HepG2 (cell line): ENCODE measurements around the gene PPM1G. TPM values are rescaled to one million over a fixed set of nuclear protein-coding genes. Genes with fewer than 3 reads are reported as not detected.

ENCODE experiments used
- AGO2 ChIP-seq: fragments of 200-400 bp; formaldehyde crosslinking; optimal IDR thresholded peaks from 2 replicates; pipeline ENCODE3; 2017; ENCODE audit warnings: mild to moderate bottlenecking, low read depth, low read length, moderate library complexity
- CERS6 ChIP-seq: sonication (generic); formaldehyde crosslinking; IDR thresholded peaks from 2 replicates; pipeline ENCODE4 v1.5.0; 2020; ENCODE audit warnings: missing genetic modification reagents
- CREB1 ChIP-seq, 2 experiments: fragments of 450-650 bp in 1 of 2; IDR thresholded peaks; 2 replicates each; pipeline ENCODE4 v1.6.1; 2016 to 2017; ENCODE audit warnings: control low read depth in 1 of 2, mild to moderate bottlenecking in 1 of 2, missing compliant biosample characterization in 1 of 2, missing genetic modification characterization in 1 of 2
- GTF2F1 ChIP-seq: fragments of 150-350 bp; IDR thresholded peaks from 2 replicates; pipeline ENCODE4 v1.6.1; 2014; ENCODE audit warnings: low read length
- HIVEP1 ChIP-seq: sonication (generic); formaldehyde crosslinking; IDR thresholded peaks from 2 replicates; pipeline ENCODE4 v1.4.0; 2020; ENCODE audit warnings: mild to moderate bottlenecking, missing genetic modification reagents
- KLF13 ChIP-seq: sonication (generic); formaldehyde crosslinking; IDR thresholded peaks from 2 replicates; pipeline ENCODE4 v1.4.0; 2020; ENCODE audit warnings: mild to moderate bottlenecking, missing genetic modification reagents
- NFRKB ChIP-seq: fragments of 450-650 bp; IDR thresholded peaks from 2 replicates; pipeline ENCODE4 v1.6.1; 2017
- NKX3-1 ChIP-seq: sonication (generic); formaldehyde crosslinking; IDR thresholded peaks from 2 replicates; pipeline ENCODE4 v1.5.0; 2020; ENCODE audit warnings: missing genetic modification reagents
- PRMT3 ChIP-seq: sonication (generic); formaldehyde crosslinking; IDR thresholded peaks from 2 replicates; pipeline ENCODE4 v1.8.1; 2022; ENCODE audit warnings: low read depth, mild to moderate bottlenecking, moderate library complexity, missing genetic modification reagents, borderline replicate concordance
- TFDP2 ChIP-seq: sonication (generic); formaldehyde crosslinking; IDR thresholded peaks from 2 replicates; pipeline ENCODE4 v1.4.0; 2020; ENCODE audit warnings: missing genetic modification reagents
- ZBTB2 ChIP-seq: sonication (generic); formaldehyde crosslinking; IDR thresholded peaks from 2 replicates; pipeline ENCODE4 v1.8.0; 2022; ENCODE audit warnings: low read depth, missing genetic modification reagents
- ZFP37 ChIP-seq: sonication (generic); formaldehyde crosslinking; IDR thresholded peaks from 2 replicates; pipeline ENCODE4 v1.4.0; 2020; ENCODE audit warnings: missing genetic modification reagents, borderline replicate concordance
- ZHX2 ChIP-seq, 2 experiments: sonication (generic) in 1 of 2; formaldehyde crosslinking in 1 of 2; IDR thresholded peaks; 2 replicates each; pipeline versions ENCODE4 v1.6.1 to v1.9.0; 2014 to 2022; ENCODE audit warnings: antibody characterized with exemption in 1 of 2, borderline replicate concordance in 1 of 2, inconsistent platforms in 1 of 2, low read depth in 1 of 2, missing genetic modification reagents in 1 of 2
- ZNF230 ChIP-seq: sonication (generic); formaldehyde crosslinking; IDR thresholded peaks from 2 replicates; pipeline ENCODE4 v1.4.0; 2020; ENCODE audit warnings: mild to moderate bottlenecking, missing genetic modification reagents
- ZNF274 ChIP-seq: sonication (generic); formaldehyde crosslinking; IDR thresholded peaks from 2 replicates; pipeline ENCODE4 v1.5.1; 2020; ENCODE audit warnings: mild to moderate bottlenecking, missing genetic modification reagents
- ZNF598 ChIP-seq: sonication (generic); formaldehyde crosslinking; IDR thresholded peaks from 2 replicates; pipeline ENCODE4 v1.5.1; 2020; ENCODE audit warnings: mild to moderate bottlenecking, missing genetic modification reagents, borderline replicate concordance
- ZNF615 ChIP-seq: sonication (generic); formaldehyde crosslinking; IDR thresholded peaks from 2 replicates; pipeline ENCODE4 v1.5.0; 2020; ENCODE audit warnings: mild to moderate bottlenecking, missing genetic modification reagents, borderline replicate concordance
- ZSCAN21 ChIP-seq: sonication (generic); formaldehyde crosslinking; IDR thresholded peaks from 2 replicates; pipeline ENCODE4 v1.8.0; 2022; ENCODE audit warnings: mild to moderate bottlenecking, missing genetic modification reagents, moderate library complexity, borderline replicate concordance
- ZSCAN29 ChIP-seq: sonication (generic); formaldehyde crosslinking; conservative IDR thresholded peaks from 2 replicates; pipeline ENCODE4 v1.4.0; 2020; ENCODE audit warnings: mild to moderate bottlenecking, missing genetic modification reagents
- polyA plus RNA-seq, 8 experiments: library from polyadenylated mRNA; depleted of rRNA in 3 of 8; stranded (reverse) in 7 of 8; unstranded in 1 of 8; fragments of >200 nt; fragmentation: Illumina TruSeq in 4 of 8; extraction: Trizol in 4 of 8; gene quantifications; 2 replicates each; pipeline versions ENCODE4 v1.2.1 to v1.2.3, GENCODE V29; 2011 to 2016; ENCODE audit warnings: low read depth in 4 of 8, missing spikeins in 1 of 8, mixed read lengths in 1 of 8; ENCODE audit not compliant: insufficient read depth in 1 of 8
- total RNA-seq, 5 experiments: library from RNA; depleted of rRNA; stranded (reverse); fragments of >200 nt; fragmentation: Illumina TruSeq; extraction: Trizol; gene quantifications; 2 replicates each; pipeline ENCODE4 v1.2.3, GENCODE V29; 2016; ENCODE audit warnings: low read depth in 1 of 5

The PPM1G gene
- total and polyA plus RNA-seq, 2 of the 13 experiments (the other 11 are each of a cell fraction or from before 2014, with no cell fraction given), result 58.2 to 213 TPM

GRCh38 chr2:27370816-27371620 is 38.4 kb downstream of the PPM1G start (continued):
- TF ChIP-seq ZHX2 (IDR thresholded peaks at IDR 0.05; ENCODE audit: low read depth) (no peak), ZHX2 (CRISPR knock-in tag; IDR thresholded peaks at IDR 0.05; ENCODE audit: borderline replicate concordance) (no peak), TFDP2 (CRISPR knock-in tag) (peak; percentile 43), ZSCAN21 (CRISPR knock-in tag) (peak; percentile 16; the same call in 1 of the 2 replicates), HIVEP1 (CRISPR knock-in tag) (no peak), ZNF615 (CRISPR knock-in tag) (no peak), ZNF598 (CRISPR knock-in tag) (no peak; the same call in 1 of the 2 replicates), ZNF230 (CRISPR knock-in tag) (no peak; the same call in 1 of the 2 replicates), ZNF274 (CRISPR knock-in tag) (peak; percentile 10; the same call in 1 of the 2 replicates), CERS6 (CRISPR knock-in tag) (peak; percentile 49; the same call in 1 of the 2 replicates), NFRKB (no peak), CREB1 (IDR thresholded peaks at IDR 0.05) (no peak), CREB1 (CRISPR knock-in tag; IDR thresholded peaks at IDR 0.05) (no peak; the same call in 1 of the 2 replicates), NKX3-1 (CRISPR knock-in tag) (peak; percentile 69; the same call in 1 of the 2 replicates), AGO2 (peak; percentile 86), KLF13 (CRISPR knock-in tag) (peak; percentile 51; the same call in 1 of the 2 replicates), PRMT3 (no peak), ZSCAN29 (CRISPR knock-in tag) (no peak), GTF2F1 (no peak), ZBTB2 (no peak; the same call in 1 of the 2 replicates), ZFP37 (CRISPR knock-in tag) (0 out of 2 replicates have a peak, but pooled peaks have one; percentile 10)
